ENCODE measurements around the gene ZBTB46.

GRCh38 chr20:63843222-63843621, 12.2 kb upstream of the ZBTB46 start:
- TF ChIP-seq REST (IDR thresholded peaks at IDR 0.05; ENCODE audit: insufficient read depth in 1 of 2, low read depth in 2 of 2, low read length in 2 of 2) (no peak), POLR2AphosphoS5 (IDR thresholded peaks at IDR 0.05; ENCODE audit: low read depth, low read length) (no peak), TAF1 (IDR thresholded peaks at IDR 0.05; ENCODE audit: borderline replicate concordance, insufficient read depth, low read length) (no peak)
